GM21528 (cell line): ENCODE results near the gene ATP13A1.
A peak's percentile ranks its signal among the peaks of the same experiment; 100 is the strongest.
"Not testable (repeated sequence)": the region's sequence is repeated elsewhere in the genome, so short reads cannot be mapped to it uniquely, and the experiment has no call there.

ENCODE experiments used
- ATAC-seq: cut with Tn5 transposase; IDR thresholded peaks from one replicate; pipeline ENCODE4 v1.9.1; 2021; ENCODE audit warnings: mild to moderate bottlenecking, moderate library complexity; ENCODE audit not compliant: unreplicated experiment, low FRiP score

The ATP13A1 gene

DNA sequence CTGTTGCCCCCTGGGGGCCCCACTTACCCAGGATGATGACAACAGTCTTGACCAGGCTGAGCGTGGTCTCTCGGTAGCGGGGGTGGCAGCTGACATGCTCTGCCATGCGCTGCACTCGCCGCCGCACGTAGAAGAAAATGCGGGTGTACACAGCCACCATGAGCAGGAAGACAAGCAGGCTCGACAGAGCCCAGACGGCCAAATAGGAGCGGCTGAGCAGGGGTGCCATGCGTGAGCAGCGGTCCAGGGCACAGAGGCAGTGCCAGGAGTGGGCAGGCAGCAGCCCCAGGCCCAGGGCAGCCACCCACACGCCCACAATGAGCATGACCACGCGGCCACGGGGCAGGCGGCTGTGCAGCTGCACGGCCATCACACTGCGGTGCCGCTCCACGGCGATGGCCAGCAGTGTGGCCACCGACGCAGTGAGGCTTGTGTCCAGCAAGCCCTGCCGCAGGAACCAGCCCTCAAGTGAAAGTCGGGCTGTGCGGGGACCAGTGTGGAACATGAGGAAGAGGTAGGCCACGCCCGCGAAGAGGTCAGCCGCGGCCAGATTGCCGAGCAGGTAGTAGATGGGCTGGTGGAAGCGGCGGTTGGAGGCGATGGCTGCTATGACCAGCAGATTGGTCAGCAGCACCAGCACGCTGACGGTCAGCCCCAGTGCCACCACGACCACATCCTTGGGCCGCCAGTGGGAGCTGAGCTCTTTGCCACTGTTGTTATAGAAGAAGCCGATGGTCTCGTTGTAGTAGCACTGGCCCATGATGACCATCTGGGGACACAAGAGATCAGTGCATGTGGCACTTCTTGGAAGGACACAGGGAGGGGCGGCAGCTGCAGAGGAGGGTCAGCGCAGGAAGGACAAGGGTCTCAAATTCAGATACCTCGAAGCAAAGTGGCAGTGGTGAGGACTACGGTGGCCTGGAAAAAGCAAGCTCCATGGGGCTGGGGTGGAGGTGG is 36.7 kb downstream of the ATP13A1 start:
- no peak for ATAC-seq

DNA sequence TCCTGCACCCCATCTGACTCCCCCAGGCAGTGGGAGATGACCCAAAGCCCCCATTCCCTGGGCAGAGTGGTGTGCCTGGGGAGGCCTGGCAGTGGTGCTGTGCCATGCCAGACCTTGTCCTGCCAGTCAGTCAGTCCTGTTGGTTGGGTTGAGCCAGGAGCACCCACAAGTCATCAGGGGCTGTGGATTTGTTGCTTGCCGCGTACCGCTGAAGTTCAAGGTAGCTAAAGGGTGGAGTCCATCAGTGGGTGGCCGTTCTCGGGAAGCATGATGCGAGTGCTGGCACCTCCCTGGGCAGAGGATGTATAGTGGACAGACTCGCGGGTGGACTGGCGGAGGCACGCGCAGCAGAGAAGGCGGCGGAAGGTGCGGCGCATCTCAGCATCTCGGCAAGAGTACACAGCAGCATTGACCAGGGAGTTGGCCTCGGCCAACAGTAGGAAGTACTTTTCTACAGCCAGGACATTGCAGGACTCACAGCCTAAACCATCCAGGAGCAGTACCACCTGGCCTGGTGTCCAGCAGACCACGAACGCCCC is 39.4 kb downstream of the ATP13A1 start:
- ATAC-seq: no peak

DNA sequence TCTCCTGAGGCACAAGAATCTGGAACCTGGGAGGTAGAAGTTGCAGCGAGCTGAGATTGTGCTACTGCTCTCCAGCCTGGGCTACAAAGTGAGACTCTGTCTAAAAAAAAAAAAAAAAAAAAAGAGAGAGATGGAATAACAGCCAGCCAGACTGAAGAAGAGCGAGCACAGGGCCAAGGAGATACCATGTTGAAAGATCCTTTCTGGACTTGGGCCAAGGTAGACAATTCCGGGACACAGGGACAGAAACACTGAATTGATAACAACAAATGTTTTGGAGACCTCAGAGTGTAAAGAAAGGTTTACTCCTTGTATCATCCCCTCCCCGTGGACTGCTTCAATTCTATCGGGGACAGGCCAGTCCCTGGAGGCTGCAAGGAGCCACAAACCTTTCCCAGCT is 40.1 kb downstream of the ATP13A1 start:
- no peak for ATAC-seq

DNA sequence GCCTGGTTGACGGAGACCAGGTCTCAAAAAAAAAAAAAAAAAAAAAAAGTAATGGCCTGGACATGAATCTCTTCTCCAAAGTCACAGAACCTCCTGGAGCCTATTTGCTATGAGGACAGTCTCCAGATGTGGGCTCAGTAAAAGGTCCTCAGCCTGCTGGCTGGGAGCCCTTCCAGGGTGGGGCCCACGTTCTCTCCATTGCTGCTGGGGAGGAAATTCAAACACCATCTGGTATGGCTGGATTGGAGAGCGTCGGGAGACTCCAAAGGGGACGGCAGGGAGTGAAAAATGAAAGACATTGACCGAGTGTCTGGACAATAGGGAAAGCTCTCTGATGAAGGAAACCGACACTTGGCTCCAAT is 43.6 kb downstream of the ATP13A1 start:
- no peak for ATAC-seq

DNA sequence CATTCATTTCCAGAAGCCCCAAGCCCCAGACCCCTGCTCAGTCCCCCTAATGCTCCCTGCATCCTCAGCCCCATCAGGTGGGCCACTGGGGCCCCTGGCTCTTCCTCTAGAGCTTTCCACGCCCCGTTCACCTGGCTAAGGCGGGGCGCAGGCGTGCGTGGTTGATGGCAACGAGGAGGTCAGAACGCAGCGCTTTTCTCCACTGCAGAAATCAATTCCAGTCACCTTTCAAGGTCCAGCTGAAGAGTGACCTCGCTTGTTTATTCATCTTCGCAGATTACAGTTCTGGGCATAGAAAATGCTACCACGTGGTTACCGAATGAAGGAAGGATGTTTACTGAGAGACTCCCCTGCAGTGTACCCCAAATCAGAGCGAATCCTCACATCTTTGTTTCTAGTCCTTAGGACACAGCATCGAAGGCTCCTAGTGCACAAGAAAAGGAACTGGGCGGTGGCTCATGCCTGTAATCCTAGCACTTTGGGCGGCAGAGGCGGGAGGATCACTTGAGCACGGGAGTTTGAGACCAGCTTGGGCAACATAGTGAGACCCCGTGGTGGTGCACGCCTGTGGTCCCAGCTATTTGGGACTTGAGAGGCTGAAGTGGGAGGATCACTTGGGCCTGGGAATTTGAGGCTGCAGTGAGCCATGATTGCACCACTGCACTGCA is 44.2 kb downstream of the ATP13A1 start:
- no peak for ATAC-seq

DNA sequence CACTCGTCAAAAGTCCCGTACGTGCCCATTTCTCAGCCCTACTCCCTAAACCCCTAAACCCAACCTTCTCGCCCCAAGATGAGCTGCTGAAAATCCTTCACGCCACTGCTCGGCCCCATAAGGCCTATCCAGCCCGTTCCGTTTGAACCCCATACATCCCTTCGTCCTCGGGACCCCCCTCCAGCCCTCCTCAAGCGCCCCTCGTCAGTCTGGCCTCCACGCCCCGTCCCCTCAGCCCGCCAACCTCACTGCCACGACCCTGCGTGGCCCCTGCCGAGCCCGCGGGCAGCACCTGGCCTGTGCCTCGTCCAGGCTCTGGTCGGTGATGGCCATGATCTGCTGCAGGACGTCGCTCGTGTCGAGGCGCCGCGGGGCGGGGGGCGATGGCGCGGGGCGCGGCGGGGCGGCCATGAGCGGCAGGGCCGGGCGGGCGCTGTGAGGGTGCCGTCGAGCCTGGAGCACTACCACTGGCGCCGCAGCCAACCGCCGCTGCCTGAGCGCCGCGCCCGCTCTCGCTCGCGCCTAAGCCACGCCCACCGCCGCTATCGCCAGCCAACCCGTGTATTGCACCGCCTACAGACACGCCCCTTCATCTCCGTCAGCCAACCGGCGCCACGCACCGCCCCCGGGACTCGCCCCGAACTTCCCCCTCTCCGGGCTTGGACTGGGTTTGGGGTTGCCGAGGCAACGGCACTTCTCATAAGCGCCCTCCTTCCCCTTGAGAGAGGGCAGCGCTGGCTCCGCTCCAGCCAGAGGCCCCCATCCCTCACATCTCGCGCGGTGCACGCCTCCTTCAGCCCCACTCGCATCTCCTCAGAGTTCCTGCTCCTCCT is 45.0 kb downstream of the ATP13A1 start, which contains the start of gene PBX4:
TSS of gene PBX4 (minus strand) at position 469 of the 833 bp plus-strand sequence. CDS start at position 411, 58 bp downstream.
- peak; percentile 88 for ATAC-seq

DNA sequence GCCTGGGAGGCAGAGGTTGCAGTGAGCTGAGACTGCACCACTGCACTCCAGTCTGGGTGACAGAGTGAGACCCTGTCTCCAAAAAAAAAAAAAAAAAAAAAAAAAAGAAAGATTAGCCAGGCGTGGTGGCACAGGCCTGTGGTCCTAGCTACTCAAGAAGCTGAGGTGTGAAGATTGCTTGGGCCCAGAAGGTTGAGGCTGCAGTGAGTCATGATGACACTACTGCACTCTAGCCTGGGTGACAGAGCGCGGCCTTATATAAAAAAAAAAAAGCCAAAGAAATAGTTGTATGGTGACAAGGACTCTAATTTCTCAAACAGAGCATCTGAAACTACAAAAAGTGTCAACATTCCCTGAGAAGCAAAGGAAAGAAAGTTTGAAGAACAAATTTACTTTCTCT is 48.4 kb downstream of the ATP13A1 start:
- ATAC-seq: no peak

DNA sequence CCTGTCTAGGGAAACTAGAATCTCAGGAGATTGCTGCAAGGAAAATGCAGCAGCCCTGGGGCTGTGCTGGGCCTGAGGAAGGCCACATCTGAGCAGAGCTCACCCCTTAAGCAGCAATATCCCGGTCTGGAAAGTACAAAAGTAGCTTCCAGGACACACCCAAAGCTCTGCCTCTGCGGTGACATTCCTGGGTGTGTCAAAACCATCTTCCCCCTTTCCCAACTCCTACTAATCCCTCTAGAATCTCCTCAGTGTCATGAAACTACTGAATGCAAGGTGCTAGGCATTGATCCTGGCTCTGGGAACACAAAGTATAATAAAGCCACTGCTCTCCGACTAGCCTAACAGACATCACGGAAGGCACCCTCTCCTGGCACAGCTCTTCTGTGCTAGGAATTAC is 50.0 kb downstream of the ATP13A1 start:
- ATAC-seq: no peak

DNA sequence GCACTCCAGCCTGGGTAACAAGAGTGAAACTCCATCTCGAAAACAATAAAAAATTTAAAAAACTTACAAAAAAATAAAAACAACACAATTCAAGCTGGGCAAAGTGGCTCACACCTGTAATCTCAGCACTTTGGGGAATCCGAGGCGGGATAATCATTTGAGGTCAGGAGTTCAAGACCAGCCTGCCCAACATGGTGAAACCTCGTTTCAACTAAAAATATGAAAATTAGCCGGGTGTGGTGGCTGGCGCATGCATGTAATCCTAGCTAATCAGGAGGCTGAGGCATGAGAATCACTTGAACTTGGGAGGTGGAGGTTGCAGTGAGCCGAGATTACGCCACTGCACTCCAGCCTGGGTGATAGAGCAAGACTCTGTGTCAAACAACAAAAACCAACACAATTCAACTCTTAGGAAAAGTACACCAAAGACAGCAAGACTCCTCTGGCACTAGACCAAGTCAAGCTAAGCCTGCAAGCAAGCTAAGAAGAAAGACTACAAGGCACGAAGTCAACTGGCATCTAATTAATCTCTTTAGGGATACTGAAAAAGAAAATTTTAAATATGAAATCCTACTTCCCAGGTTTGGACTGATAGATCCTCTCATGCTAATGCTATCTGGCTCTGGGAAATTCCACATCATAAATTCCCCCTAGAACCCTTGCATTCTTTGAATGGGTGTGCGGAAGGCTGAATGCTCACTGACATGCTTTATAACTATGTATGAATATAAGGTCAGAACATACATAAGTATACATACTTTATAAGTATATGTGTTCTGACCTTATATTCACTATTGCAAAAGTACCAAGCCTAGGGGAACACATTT is 52.9 kb downstream of the ATP13A1 start:
- no peak for ATAC-seq

DNA sequence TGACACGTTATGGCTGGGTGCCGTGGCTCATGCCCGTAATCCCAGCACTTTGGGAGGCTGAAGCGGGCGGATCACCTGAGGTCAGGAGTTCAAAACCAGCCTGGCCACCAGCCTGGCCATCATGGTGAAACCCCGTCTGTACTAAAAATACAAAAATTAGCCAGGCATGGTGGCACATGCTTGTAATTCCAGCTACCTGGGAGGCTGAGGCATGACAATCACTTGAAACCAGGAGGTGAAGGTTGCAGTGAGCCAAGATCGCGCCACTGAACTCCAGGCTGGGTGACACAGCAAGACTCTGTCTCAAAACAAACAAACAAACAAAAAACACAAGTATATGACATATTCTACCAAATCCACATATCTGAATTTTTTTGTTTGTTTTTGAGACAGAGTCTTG is 56.8 kb downstream of the ATP13A1 start:
- not testable (repeated sequence) for ATAC-seq

DNA sequence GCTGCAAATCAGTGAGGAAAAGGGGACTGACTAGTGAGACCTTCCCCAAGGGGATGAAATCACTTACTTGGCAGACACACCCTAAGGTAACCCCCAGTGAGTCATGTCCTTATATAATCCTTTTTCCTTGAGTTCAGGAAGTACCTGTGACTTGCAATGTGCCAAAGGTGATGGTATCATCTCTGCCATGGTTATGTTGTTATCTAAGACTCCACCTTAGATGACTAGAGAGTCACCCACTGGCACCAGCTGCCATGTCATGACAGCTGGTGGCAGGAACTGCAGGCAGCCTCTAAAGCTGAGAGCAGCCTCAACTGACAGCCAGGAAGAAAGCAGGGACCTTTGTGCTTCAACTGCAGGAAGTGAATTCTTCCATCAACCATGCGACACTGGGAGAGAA is 57.5 kb downstream of the ATP13A1 start:
- ATAC-seq: no peak

DNA sequence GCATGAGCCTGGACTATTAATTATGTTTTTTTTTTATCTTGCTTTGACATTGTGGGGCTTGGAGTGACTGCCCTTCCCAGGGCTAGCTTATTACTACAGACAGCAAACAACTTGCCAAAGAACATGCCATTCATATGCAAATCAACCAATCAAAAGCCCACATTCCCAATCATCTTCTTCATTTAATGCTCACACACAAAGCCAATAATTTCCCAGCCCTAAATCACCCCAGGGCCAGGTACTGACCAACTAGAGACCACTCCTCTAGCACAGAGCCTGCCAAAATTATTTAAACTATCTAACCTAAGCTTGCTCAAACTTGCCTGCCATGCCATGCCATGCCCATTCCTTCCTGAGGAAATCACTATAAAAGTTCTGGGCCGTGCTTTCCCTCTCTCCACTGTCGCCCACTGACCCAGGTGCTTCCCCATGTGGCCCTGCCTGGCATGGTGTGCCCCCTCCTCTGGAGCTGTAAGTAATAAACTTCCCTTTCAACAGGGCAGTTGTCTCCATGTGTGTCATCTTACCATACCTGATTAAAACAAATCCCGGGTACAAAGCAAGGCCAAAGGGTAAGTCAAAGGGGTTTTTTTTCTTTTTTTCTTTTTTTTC is 60.7 kb downstream of the ATP13A1 start:
- ATAC-seq: no peak

DNA sequence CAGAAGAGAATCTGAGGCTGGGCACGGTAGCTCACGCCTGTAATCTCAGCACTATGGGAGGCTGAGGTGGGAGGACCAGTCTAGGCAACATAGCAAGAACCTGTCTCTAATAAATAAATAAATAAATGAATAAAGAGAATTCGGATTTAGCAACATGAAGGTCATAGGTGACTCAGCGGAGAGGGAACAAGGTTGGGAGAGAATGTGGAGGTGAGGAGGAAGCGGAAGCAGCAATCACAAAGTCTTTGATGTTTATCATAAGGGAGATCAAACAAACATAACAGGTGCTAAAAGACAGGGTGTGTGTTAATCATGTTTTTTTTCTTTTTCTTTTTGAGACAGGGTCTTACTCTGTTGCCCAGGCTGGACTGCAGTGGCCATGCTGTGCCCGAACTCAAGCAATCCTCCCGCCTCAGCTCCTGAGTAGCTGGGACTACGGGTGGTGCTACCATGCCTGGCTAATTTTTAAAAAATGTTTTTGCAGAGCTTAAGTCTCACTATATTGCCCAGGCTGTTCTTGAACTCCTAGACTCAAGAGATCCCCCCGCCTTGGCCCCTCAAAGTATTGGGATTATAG is 61.3 kb downstream of the ATP13A1 start:
- ATAC-seq: no peak

DNA sequence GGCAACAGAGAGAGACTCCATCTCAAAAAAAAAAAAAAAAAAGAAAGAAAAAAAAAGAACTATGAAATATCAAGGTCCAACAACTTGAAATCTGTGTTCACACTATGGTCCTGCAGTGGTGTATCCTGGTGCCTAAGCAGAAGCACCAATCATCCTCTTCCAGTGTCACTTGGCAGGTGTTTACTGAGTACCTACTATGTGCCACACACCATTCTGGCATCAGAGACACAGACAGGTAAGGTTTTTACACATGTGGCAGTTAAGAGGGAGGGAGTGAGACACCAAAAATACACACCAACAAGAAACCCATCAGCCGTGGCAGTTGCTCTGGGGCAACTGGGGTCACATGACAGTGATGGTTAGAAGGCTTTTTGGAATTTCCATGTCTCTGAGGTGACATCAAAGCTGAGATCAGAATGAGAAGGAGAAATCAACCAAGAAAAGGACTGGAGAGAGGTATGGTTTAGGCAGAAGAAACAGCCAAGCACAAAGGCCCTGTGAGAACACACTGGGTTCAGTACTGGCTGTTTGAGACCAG is 62.6 kb downstream of the ATP13A1 start:
- no peak for ATAC-seq

DNA sequence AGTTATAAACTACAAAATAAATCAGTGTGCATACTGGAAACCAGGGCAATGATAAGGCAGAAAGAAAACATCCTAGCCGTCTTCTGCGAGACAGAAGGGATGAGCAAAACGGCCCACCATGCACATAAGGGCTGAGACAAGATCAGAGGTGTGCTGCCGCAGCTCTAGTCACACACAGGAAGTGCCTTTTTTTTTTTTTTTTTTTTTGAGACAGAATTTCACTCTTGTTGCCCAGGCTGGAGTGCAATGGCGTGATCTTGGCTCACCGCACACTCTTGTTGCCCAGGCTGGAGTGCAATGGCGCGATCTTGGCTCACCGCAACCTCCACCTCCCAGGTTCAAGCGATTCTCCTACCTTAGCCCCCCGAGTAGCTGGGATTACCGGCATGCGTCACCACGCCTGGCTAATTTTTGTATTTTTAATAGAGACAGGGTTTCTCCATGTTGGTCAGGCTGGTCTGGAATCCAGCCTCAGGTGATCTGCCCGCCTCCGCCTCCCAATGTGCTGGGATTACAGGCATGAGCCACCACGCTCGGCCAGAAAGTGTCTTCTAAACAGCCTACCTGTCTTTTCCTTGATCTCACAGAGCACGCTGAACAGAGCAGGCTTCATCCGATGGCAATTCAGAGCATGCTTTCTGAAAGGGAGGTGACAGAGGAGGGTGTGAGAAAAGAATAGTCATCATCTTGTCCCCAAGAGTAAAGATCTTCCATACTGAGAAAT is 64.6 kb downstream of the ATP13A1 start:
- peak; percentile 24 for ATAC-seq

DNA sequence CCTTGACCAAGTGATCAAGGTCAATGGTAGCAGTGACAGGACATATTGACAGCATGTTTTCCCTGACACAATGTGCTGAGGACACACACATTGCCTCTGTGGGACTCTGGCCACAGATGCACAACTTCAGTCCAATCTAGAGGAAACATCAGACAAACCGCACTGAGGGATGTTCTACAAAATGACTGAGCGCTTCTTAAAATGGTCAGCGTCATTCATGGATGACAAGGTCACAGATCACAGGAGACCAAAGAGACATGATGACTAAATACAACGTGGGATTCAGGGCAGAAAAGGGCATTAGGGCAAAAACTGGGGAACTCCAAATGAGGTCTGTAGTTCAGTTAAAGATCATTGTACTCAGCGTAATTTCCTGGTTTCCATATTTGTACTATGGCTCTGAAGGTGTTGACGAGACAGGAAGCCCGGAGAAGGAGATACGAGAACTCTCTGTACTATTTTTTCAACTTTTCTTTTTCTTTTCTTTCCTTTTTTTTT is 65.6 kb downstream of the ATP13A1 start:
- ATAC-seq: peak; percentile 48
